NCI-H1092 (cell line): Measurements from ENCODE around the gene PCA3.

Experiments
- DNase-seq: peaks from one replicate; lab custom pipeline; 2025; lab: John Stamatoyannopoulos, UW

Gene PCA3

DNA sequence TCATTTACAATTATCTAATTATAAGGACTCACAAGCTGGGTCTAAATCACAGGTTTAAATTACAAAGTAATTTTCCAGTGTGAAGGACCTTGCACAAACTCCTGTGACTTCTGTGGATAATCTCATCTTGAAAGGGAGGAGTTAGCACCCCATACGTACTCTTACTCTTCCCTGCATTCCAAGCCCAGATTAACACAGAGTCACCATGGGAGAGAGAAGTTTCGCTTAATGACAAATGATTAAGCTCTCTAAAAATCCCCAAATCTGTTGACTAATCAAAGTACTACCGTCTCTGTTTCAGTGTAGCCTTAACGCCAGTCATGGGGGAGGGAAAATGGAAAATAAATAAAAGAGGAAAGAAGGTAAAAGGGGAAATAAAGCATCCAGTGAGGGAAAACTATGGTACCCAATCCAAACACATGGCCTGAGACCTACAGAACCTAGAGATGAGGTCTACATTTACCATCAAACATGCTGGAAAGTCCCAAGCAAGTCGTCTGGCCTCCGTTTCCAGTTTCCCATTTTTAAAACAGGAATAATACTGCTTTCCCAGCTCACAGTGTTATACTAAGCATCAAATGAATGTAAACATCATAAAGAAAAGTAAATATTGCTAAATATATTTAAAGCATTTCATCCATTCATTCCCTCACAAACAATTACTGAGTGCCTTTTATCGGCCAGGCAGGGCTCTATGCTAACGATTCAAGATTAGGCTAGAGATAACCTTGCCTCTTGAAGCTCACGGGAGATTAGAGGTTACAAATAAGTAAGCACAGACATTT lies 63.2 kb downstream of the PCA3 start:
- no peak for DNase-seq

DNA sequence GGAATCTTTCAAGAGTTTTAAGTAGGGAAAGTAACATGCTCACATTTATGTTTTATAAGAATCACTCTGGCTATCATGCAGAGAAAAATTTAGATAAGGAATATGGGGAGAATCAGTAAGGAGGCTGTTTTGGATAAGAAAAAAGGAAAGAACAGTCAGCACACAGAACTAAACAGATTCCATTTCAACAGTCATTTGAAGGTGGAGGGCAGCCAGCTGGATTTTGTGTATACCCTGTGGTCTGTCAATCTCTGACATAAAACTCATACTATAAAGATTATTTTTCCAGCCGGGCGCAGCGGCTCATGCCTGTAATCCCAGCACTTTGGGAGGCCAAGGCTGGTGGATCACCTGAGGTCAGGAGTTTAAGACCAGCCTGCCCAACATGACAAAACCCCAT lies 64.2 kb downstream of the PCA3 start:
- DNase-seq = no peak

DNA sequence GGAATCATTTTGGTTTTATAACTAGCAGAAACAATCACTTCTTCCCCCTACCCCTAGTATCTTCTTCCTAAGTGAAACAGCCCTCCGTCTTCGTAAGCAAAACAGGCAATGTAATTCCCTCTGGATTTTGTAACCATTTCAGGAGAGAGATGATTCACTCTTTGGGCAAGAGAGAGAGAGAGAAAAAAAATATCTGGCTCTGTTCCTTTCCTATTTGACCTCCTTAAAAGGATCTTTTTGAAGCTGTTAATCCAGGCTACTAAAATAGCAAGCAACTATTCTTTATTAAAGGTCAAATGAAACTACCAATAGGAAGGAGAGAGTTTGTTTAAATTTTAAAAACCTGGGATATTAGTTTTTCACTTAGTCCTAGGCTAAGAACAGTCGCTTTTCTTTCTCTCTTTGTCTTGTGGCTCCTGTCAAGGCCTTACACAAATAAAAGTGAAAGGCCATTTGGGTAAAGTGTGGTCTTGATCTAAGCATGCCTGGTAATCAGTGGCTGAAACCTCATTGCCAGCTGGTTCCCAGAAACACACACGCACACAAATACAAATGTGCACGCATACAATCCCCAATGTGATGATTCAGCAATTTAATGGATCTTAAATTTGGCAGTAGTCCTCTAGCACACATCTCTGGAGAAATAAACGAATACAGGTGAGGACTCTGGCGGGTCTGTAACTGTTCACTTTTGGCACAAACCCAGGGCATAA lies 71.5 kb downstream of the PCA3 start:
- DNase-seq = no peak
